HL-60 (cell line): ENCODE data around the gene NINJ1.

Source experiments
- CTCF ChIP-seq: IDR thresholded peaks from one replicate; pipeline ENCODE4 v1.5.1; 2011; ENCODE audit warnings: low read length, control low read depth, inconsistent platforms; ENCODE audit not compliant: insufficient read depth
- GABPA ChIP-seq: IDR thresholded peaks from 2 replicates; pipeline ENCODE4 v1.6.1; 2012; ENCODE audit warnings: low read depth
- REST ChIP-seq: IDR thresholded peaks from 2 replicates; pipeline ENCODE4 v1.6.1; 2012; ENCODE audit warnings: low read depth; ENCODE audit not compliant: insufficient replicate concordance

- TF ChIP-seq CTCF (no peak), GABPA (no peak), REST (no peak)
Measured at GRCh38 chr9:93125331-93125894, 8.6 kb downstream of the NINJ1 start.
